Measurements from ENCODE around the gene ANO7. TPM values are rescaled to one million over a fixed set of nuclear protein-coding genes. Genes with fewer than 3 reads are reported as not detected.

ANO7 gene
- total RNA-seq, 1 experiment from 2014 or later = 1.7 TPM

DNA sequence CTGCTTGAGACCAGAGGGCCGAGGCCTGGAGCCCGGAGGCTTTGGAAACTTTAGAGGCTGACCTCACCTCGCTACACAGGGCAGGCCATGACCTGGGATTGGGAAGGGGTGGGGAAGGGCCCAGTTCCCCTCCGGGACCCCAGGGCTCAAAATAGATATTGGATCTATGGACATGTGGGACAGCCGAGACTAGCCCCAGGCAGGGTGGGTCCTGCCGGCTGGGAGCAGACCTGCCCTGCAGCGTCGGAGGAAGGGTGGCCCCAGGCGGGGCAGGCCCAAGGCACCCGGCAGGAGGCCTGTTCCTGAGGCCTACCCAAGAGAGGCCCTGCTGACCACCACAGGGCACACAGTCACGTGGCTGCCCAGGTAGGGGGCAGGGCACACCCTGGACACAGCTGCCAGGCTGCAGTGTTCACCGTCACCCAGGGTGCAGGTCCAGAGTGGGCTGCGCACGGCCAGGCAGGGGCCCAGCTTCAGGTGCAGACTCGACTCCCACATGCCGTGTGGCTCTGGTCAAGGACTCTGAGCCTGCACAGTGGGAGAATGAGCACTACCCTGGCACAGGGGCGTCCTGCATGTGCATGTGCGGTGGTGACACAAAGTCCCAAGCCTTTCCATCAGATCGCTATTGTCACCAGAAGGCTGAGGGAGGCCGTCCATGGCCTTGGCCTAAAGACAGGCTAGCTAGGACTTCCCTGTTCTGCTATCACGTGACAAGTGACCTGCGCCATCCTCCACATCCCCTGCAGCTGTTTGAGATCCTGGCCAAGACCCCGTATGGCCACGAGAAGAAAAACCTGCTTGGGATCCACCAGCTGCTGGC lies 13.2 kb downstream of the ANO7 start:
- Histone ChIP-seq H3K27ac (no peak overlapping the region), H3K36me3 (no peaks in the 10 kb centered on the region), H3K27me3 (replicated peaks) (no peaks in the 10 kb centered on the region), H3K4me3 (no peak overlapping the region), H3K4me1 (replicated peaks) (no peaks in the 10 kb centered on the region), H3K9me3 (replicated peaks) (no peaks in the 10 kb centered on the region)
- no peak for DNase-seq (ENCODE audit: low read depth in 1 of 2, low spot score in 2 of 2)

DNA sequence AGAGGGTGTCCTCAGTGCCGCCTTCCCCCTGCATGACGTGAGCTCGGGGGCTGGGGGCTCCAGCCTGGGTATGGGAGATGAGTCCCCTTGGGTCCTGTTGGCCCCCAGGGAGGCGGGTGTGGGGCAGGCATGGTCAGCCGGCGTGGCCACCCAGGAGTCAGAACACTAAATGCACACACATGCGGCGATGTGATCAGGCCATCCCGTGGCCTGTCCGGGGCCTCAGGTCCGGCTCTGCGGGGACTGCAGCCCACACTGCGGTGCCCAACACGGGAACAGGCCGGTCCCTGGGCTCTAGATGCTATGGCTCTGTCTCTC lies 13.8 kb downstream of the ANO7 start:
- no peak overlapping the region for H3K27ac ChIP-seq
- no peaks in the 10 kb centered on the region for H3K9me3 ChIP-seq (replicated peaks)

GRCh38 chr2:241202681-241203080 lies 14.2 kb downstream of the ANO7 start:
- H3K9me3 ChIP-seq (replicated peaks) = no peaks in the 10 kb centered on the region
- no peaks in the 10 kb centered on the region for H3K27me3 ChIP-seq (replicated peaks)
- H3K4me1 ChIP-seq (replicated peaks) = no peaks in the 10 kb centered on the region
- no peaks in the 10 kb centered on the region for H3K36me3 ChIP-seq
- H3K4me3 ChIP-seq = no peak overlapping the region
- no peak overlapping the region for H3K27ac ChIP-seq
- no peak for DNase-seq (ENCODE audit: low read depth in 1 of 2, low spot score in 2 of 2)

More for the DNA sequence above, 13.8 kb downstream of the ANO7 start:
- Histone ChIP-seq H3K36me3 (no peaks in the 10 kb centered on the region), H3K4me3 (no peak overlapping the region), H3K4me1 (replicated peaks) (no peaks in the 10 kb centered on the region), H3K27me3 (replicated peaks) (no peaks in the 10 kb centered on the region)
- no peak for DNase-seq (ENCODE audit: low read depth in 1 of 2, low spot score in 2 of 2)

- Histone ChIP-seq H3K4me3 (no peak overlapping the region), H3K9me3 (replicated peaks) (no peaks in the 10 kb centered on the region), H3K4me1 (replicated peaks) (no peaks in the 10 kb centered on the region), H3K27ac (no peak overlapping the region), H3K27me3 (replicated peaks) (no peaks in the 10 kb centered on the region), H3K36me3 (no peaks in the 10 kb centered on the region)
- DNase-seq (ENCODE audit: low read depth in 1 of 2, low spot score in 2 of 2) = no peak
Observed at GRCh38 chr2:241203218-241204009, 14.9 kb downstream of the ANO7 start.

GRCh38 chr2:241204010-241204384 lies 15.5 kb downstream of the ANO7 start:
- Histone ChIP-seq H3K27ac (no peak overlapping the region), H3K36me3 (no peaks in the 10 kb centered on the region), H3K4me3 (no peak overlapping the region)

DNA sequence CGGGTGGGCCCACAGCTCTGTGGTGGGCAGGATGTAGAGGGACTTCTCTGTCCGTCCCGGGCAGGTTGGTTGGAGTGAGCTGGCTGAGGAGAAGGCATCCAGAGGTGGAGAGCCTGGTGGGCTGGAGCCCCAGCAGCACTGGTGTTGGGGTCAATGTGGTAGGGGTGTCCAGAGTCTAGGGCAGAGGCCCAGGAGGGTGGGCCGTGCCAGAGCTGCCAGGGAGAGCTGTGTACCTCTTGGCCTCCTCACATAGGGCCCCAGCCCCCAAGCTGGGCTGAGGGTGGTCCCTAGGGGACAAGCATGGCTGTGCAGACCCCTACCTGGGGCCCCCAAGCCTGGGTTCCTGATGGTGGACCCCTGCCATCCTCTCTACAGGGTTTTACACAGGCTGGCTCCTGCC lies 16.0 kb downstream of the ANO7 start:
- no peaks in the 10 kb centered on the region for H3K27me3 ChIP-seq (replicated peaks)
- no peaks in the 10 kb centered on the region for H3K36me3 ChIP-seq
- DNase-seq (ENCODE audit: low read depth in 1 of 2, low spot score in 2 of 2) = no peak
- no peak overlapping the region for H3K4me3 ChIP-seq
- H3K27ac ChIP-seq = no peak overlapping the region
- H3K4me1 ChIP-seq (replicated peaks) = no peaks in the 10 kb centered on the region
- H3K9me3 ChIP-seq (replicated peaks) = no peaks in the 10 kb centered on the region

More at GRCh38 chr2:241204010-241204384, 15.5 kb downstream of the ANO7 start:
- H3K9me3 ChIP-seq (replicated peaks) = no peaks in the 10 kb centered on the region
- no peak for DNase-seq (ENCODE audit: low read depth in 1 of 2, low spot score in 2 of 2)
- no peaks in the 10 kb centered on the region for H3K4me1 ChIP-seq (replicated peaks)
- H3K27me3 ChIP-seq (replicated peaks) = no peaks in the 10 kb centered on the region

DNA sequence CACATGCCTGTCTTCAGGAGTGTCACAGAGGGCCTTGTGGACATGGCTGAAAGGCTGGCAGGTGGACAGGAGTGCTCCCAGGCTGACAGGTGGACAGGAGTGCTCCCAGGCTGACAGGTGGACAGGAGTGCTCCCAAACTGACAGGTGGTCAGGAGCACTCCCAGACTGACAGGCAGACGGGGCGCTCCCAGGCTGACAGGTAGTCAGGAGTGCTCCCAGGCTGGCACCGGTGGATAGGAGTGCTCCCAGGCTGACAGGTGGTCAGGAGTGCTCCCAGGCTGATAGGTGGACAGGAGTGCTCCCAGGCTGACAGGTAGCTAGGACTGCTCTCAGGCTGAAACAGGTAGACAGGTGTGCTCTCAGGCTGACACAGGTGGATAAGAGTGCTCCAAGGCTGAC lies 16.6 kb downstream of the ANO7 start:
- no peaks in the 10 kb centered on the region for H3K4me1 ChIP-seq (replicated peaks)
- no peaks in the 10 kb centered on the region for H3K27me3 ChIP-seq (replicated peaks)
- no peak overlapping the region for H3K4me3 ChIP-seq
- H3K36me3 ChIP-seq = no peaks in the 10 kb centered on the region
- H3K9me3 ChIP-seq (replicated peaks) = no peaks in the 10 kb centered on the region
- DNase-seq (ENCODE audit: low read depth in 1 of 2, low spot score in 2 of 2) = no peak
- H3K27ac ChIP-seq = no peak overlapping the region

GRCh38 chr2:241207151-241207550 lies 18.7 kb downstream of the ANO7 start:
- DNase-seq (ENCODE audit: low read depth in 1 of 2, low spot score in 2 of 2) = no peak
- no peaks in the 10 kb centered on the region for H3K9me3 ChIP-seq (replicated peaks)
- H3K27ac ChIP-seq = no peak overlapping the region
- peaks cover 8% of the 10 kb centered on the region for H3K4me1 ChIP-seq (replicated peaks)
- H3K4me3 ChIP-seq = no peak overlapping the region
- H3K36me3 ChIP-seq = no peaks in the 10 kb centered on the region
- no peaks in the 10 kb centered on the region; the same call in 1 of the 2 replicates for H3K27me3 ChIP-seq (replicated peaks)

- Histone ChIP-seq H3K36me3 (no peaks in the 10 kb centered on the region), H3K27me3 (replicated peaks) (no peaks in the 10 kb centered on the region; the same call in 1 of the 2 replicates), H3K4me3 (no peak overlapping the region), H3K27ac (no peak overlapping the region), H3K4me1 (replicated peaks) (peaks cover 8% of the 10 kb centered on the region), H3K9me3 (replicated peaks) (no peaks in the 10 kb centered on the region)
- DNase-seq (ENCODE audit: low read depth in 1 of 2, low spot score in 2 of 2) = no peak
Observed at GRCh38 chr2:241207641-241208040, 19.2 kb downstream of the ANO7 start.

GRCh38 chr2:241208058-241208457 lies 19.6 kb downstream of the ANO7 start:
- no peak for DNase-seq (ENCODE audit: low read depth in 1 of 2, low spot score in 2 of 2)
- Histone ChIP-seq H3K27ac (no peak overlapping the region), H3K9me3 (replicated peaks) (no peaks in the 10 kb centered on the region), H3K27me3 (replicated peaks) (no peaks in the 10 kb centered on the region; the same call in 1 of the 2 replicates), H3K4me3 (no peak overlapping the region), H3K4me1 (replicated peaks) (peaks cover 8% of the 10 kb centered on the region), H3K36me3 (no peaks in the 10 kb centered on the region)

DNA sequence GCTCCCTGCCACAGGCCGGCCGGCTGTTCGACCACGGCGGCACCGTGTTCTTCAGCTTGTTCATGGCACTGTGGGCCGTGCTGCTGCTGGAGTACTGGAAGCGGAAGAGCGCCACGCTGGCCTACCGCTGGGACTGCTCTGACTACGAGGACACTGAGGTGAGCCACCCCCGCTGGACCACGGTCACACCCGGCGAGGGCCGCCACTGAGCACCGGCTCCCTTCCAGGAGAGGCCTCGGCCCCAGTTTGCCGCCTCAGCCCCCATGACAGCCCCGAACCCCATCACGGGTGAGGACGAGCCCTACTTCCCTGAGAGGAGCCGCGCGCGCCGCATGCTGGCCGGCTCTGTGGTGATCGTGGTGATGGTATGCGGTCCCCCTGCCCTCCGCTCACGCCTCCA lies 20.8 kb downstream of the ANO7 start:
- no peak overlapping the region for H3K4me3 ChIP-seq
- H3K27ac ChIP-seq = no peak overlapping the region
- H3K9me3 ChIP-seq (replicated peaks) = no peaks in the 10 kb centered on the region
- no peaks in the 10 kb centered on the region for H3K36me3 ChIP-seq
- peaks cover 8% of the 10 kb centered on the region for H3K4me1 ChIP-seq (replicated peaks)
- no peaks in the 10 kb centered on the region; the same call in 1 of the 2 replicates for H3K27me3 ChIP-seq (replicated peaks)
- no peak for DNase-seq (ENCODE audit: low read depth in 1 of 2, low spot score in 2 of 2)

GRCh38 chr2:241211276-241211675 lies 22.8 kb downstream of the ANO7 start:
- no peak for DNase-seq (ENCODE audit: low read depth in 1 of 2, low spot score in 2 of 2)

DNA sequence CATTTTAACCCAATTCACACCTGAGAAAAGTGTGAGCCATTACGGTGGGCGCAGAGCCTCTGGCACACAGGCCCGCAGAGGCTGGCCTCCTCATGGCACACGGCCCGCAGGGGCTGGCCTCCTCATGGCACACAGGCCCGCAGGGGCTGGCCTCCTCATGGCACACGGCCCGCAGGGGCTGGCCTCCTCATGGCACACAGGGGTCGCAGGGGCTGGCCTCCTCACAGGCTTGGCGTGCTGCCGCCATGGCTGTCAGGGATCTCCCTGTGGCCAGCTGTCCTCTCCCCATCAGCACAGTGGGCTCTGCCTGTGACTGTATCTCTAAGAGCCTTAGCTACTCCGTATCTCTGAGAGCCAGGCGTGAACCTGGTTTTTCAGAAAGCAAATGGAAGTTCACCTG lies 24.6 kb downstream of the ANO7 start:
- no peak for DNase-seq (ENCODE audit: low read depth in 1 of 2, low spot score in 2 of 2)
- H3K4me1 ChIP-seq (replicated peaks) = peaks cover 31% of the 10 kb centered on the region

More at GRCh38 chr2:241211276-241211675, 22.8 kb downstream of the ANO7 start:
- Histone ChIP-seq H3K9me3 (replicated peaks) (no peaks in the 10 kb centered on the region), H3K4me3 (no peak overlapping the region), H3K36me3 (no peaks in the 10 kb centered on the region), H3K4me1 (replicated peaks) (peaks cover 17% of the 10 kb centered on the region), H3K27ac (no peak overlapping the region), H3K27me3 (replicated peaks) (no peaks in the 10 kb centered on the region; the same call in 1 of the 2 replicates)

DNA sequence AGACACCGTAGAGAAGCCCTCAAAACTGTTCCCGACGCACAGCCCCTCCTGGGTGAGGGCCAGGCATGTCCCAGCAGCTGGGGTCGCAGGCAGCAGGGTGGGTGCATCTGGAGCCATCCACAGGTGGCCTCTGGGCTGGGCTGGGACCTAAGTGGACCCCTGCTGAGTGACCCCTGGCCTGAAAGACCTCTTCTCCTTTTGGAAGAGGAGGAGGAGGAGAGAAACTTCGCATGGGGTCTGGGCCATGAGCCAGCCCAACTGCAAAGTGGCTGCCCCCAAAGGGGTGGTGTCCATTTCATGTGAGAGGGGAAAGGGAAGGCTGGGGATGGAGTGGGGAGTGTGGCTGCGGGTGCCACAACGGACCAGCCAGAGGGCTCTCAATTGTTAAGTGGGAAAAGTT lies 25.1 kb downstream of the ANO7 start:
- H3K27ac ChIP-seq = no peak overlapping the region
- H3K27me3 ChIP-seq (replicated peaks) = no peaks in the 10 kb centered on the region; the same call in 1 of the 2 replicates
- DNase-seq (ENCODE audit: low read depth in 1 of 2, low spot score in 2 of 2) = no peak
- H3K9me3 ChIP-seq (replicated peaks) = 0 out of 2 replicates have a peak, but pooled peaks cover 4% of the 10 kb centered on the region
- peaks cover 31% of the 10 kb centered on the region for H3K4me1 ChIP-seq (replicated peaks)
- H3K4me3 ChIP-seq = no peak overlapping the region
- no peaks in the 10 kb centered on the region for H3K36me3 ChIP-seq

More for the DNA sequence above, 24.6 kb downstream of the ANO7 start:
- 0 out of 2 replicates have a peak, but pooled peaks cover 4% of the 10 kb centered on the region for H3K9me3 ChIP-seq (replicated peaks)
- no peak overlapping the region for H3K4me3 ChIP-seq
- no peak overlapping the region for H3K27ac ChIP-seq
- H3K27me3 ChIP-seq (replicated peaks) = no peaks in the 10 kb centered on the region; the same call in 1 of the 2 replicates
- H3K36me3 ChIP-seq = no peaks in the 10 kb centered on the region

Data from SJSA1 (cell line).